HFFc6 (cell line): ENCODE data around the gene SP2. TPM values are rescaled to one million over a fixed set of nuclear protein-coding genes. Genes with fewer than 3 reads are reported as not detected.
"Not testable (repeated sequence)": the region's sequence is repeated elsewhere in the genome, so short reads cannot be mapped to it uniquely, and the experiment has no call there.

Experiments used
- DNase-seq: peaks from one replicate; pipeline ENCODE4 v3.0.0-alpha.2; 2018
- H3K27ac Mint-ChIP-seq: 2 replicates; pipeline ENCODE4 v1.8.0; 2020; ENCODE audit warnings: mild to moderate bottlenecking, mixed read lengths
- H3K27me3 Mint-ChIP-seq: 2 replicates; pipeline ENCODE4 v1.8.0; 2021; ENCODE audit warnings: mild to moderate bottlenecking, moderate library complexity, mixed read lengths; ENCODE audit not compliant: insufficient read depth
- H3K36me3 Mint-ChIP-seq: 2 replicates; pipeline ENCODE4 v1.8.0; 2021; ENCODE audit warnings: low read depth, mixed read lengths
- H3K4me1 Mint-ChIP-seq: 2 replicates; pipeline ENCODE4 v1.8.0; 2020; ENCODE audit warnings: low read depth, mixed read lengths
- H3K4me3 Mint-ChIP-seq: 2 replicates; pipeline ENCODE4 v1.8.0; 2020; ENCODE audit warnings: mild to moderate bottlenecking, moderate library complexity, mixed read lengths
- H3K9me3 Mint-ChIP-seq: 2 replicates; pipeline ENCODE4 v1.8.0; 2020; ENCODE audit warnings: mild to moderate bottlenecking, mixed read lengths
- CTCF ChIP-seq: fragments of 200-600 bp; sonication (generic); IDR thresholded peaks from 2 replicates; pipeline ENCODE4 v1.5.0; 2021; ENCODE audit warnings: antibody characterized with exemption, mild to moderate bottlenecking
- total RNA-seq, 6 experiments: library from RNA; stranded (reverse); fragmentation: NEBNext Ultra II Directional; extraction: Animal tissue kit (Norgen Biotek cat#: 25700); gene quantifications; 2 replicates in 1 of 6; 3 replicates in 5 of 6; pipeline ENCODE4 v1.2.3, GENCODE V29; 2021

The SP2 gene
- total RNA-seq, 6 experiments from 2014 or later, result 10.7 to 17.5 (median 16.4) TPM

- peaks cover 42% of the 10 kb centered on the region for H3K4me1 Mint-ChIP-seq
- H3K9me3 Mint-ChIP-seq, result no peaks in the 10 kb centered on the region
- H3K27me3 Mint-ChIP-seq, result no peaks in the 10 kb centered on the region; the same call in none of the 2 replicates
- no peak for TF ChIP-seq CTCF
- no peak overlapping the region for H3K4me3 Mint-ChIP-seq
- no peak for DNase-seq
- H3K36me3 Mint-ChIP-seq, result peaks cover 15% of the 10 kb centered on the region
- H3K27ac Mint-ChIP-seq, result no peak overlapping the region
Observed at GRCh38 chr17:47931848-47932247, 35.8 kb downstream of the SP2 start.

DNA sequence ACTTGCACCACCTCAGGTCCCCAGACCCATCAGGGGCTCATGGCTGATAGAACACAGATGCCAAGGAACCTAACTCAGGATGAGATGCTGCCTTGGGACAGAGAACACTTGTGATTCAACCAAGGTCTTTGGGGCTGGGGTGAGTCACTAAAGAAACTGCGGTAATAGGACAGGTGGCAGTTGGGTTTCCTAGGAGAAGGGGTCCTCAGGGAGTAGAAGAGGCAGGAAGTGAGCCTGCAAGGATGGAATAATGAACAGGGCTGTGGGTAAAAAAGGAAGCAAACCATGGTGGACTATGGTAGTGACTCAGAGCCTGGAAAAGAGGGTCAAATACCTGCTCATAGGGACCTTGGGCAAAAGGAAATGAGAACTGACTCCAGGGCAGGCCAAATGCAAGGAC, 38.8 kb downstream of the SP2 start:
- Mint-ChIP-seq H3K36me3 (peaks cover 7% of the 10 kb centered on the region; the same call in 1 of the 2 replicates), H3K9me3 (no peaks in the 10 kb centered on the region), H3K4me1 (peaks cover 45% of the 10 kb centered on the region)

GRCh38 chr17:47935468-47935867, 39.4 kb downstream of the SP2 start:
- H3K27me3 Mint-ChIP-seq, DNase-seq, H3K36me3 Mint-ChIP-seq, H3K9me3 Mint-ChIP-seq: not testable (repeated sequence)
- Mint-ChIP-seq H3K4me1 (peaks cover 45% of the 10 kb centered on the region), H3K4me3 (peak overlapping the region; percentile 64), H3K27ac (peak overlapping the region; percentile 79)

More for the DNA sequence above, 38.8 kb downstream of the SP2 start:
- peak; percentile 23 for DNase-seq
- Mint-ChIP-seq H3K4me3 (no peak overlapping the region), H3K27me3 (no peaks in the 10 kb centered on the region; the same call in none of the 2 replicates), H3K27ac (peak overlapping the region; percentile 35)
- TF ChIP-seq CTCF, result no peak

GRCh38 chr17:47935961-47936360, 39.9 kb downstream of the SP2 start:
- peak; percentile 78 for DNase-seq
- Mint-ChIP-seq H3K27me3 (peaks cover 1% of the 10 kb centered on the region), H3K4me3 (peak overlapping the region; percentile 64), H3K27ac (peak overlapping the region; percentile 79), H3K36me3 (peaks cover 8% of the 10 kb centered on the region), H3K4me1 (peaks cover 44% of the 10 kb centered on the region), H3K9me3 (0 out of 2 replicates have a peak, but pooled peaks cover under 1% of the 10 kb centered on the region)
- no peak for TF ChIP-seq CTCF

DNA sequence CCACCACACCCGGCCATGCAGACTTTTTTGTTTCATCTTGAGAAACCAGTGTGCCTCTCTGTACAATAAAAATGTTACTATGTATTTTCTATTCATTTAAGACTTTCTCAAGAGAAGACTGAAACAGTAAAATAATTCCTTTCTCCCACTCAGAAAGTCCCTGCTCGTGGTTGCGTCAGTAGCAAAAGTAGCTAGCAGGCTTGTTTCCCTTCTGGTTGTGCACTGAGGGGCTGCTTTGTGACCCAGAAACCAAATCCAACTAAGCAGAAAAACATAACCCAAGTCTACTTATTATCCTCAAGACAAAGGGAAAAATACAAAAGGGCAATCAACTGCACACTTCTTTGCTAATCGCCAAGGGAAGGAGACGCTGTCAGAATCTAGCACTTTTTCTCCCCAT, 41.9 kb downstream of the SP2 start:
- TF ChIP-seq CTCF, result no peak
- H3K27ac Mint-ChIP-seq, result no peak overlapping the region
- H3K4me3 Mint-ChIP-seq, result no peak overlapping the region
- no peak for DNase-seq
- H3K27me3 Mint-ChIP-seq, result peaks cover 5% of the 10 kb centered on the region
- H3K4me1 Mint-ChIP-seq, result peaks cover 51% of the 10 kb centered on the region
- H3K36me3 Mint-ChIP-seq, result peaks cover 10% of the 10 kb centered on the region
- H3K9me3 Mint-ChIP-seq, result 0 out of 2 replicates have a peak, but pooled peaks cover 3% of the 10 kb centered on the region

GRCh38 chr17:47941246-47942095, 45.4 kb downstream of the SP2 start, which contains the start of gene PNPO:
TSS of gene PNPO (plus strand) at chr17:47941571. CDS start at chr17:47941676, 105 bp downstream.
- H3K4me1 Mint-ChIP-seq, result peaks cover 43% of the 10 kb centered on the region
- H3K36me3 Mint-ChIP-seq, result peaks cover 4% of the 10 kb centered on the region
- no peak; the same call in 1 of the 2 replicates for TF ChIP-seq CTCF

More at GRCh38 chr17:47941246-47942095, 45.4 kb downstream of the SP2 start, which contains the start of gene PNPO:
- Mint-ChIP-seq H3K27ac (peak within 1 kb of the TSS; percentile 93), H3K4me3 (peak within 1 kb of the TSS; percentile 91), H3K9me3 (0 out of 2 replicates have a peak, but pooled peaks cover 3% of the 10 kb centered on the region), H3K27me3 (peaks cover 5% of the 10 kb centered on the region)
- peak; percentile 99 for DNase-seq
